Measurements from ENCODE around the gene CALM3.

DNA sequence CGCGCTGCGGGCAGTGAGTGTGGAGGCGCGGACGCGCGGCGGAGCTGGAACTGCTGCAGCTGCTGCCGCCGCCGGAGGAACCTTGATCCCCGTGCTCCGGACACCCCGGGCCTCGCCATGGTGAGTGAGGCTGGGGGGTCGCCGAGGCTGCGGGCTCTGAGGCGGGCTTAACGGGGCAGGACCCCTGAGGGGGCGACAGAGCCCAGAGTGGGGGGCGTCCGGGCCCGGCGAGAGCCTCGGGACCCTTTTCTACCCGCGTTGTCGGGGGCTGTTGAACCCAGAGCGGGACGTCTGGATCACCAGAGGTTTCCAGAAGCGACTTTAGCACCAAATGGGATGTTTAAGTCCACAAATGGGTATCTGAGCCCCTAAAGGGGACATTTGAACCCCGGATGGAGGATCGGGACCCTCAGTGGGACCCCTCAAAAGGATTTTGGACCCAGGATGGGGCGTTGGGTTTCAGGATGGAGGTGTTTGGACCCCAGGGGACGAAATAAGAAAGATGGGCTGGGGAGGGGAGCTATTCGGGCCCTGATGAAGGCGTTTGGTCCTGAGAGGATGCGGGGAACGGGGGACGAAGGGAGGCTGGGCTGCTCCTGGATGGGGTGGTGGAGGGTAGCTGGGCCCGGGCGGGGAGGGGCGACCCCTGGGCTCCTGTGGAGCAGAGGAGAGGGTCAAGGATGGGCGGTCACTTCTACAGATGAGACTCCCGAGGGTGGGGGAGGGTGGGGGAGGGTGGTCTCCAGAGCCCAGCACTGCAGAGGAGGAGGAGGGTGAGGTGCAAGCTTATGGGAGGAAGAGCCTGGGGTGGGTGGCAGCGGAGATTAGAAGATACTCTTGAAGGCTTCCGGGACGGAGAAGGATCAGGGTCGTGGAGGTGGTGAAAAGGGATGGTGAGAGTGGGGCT lies at the start of gene CALM3:
- peak; percentile 73 for TF ChIP-seq POLR2A (IDR thresholded peaks at IDR 0.05; ENCODE audit: low read length)
- TF ChIP-seq GATA1 (IDR thresholded peaks at IDR 0.05; ENCODE audit: low read depth, low read length): no peak

All from erythroblast (primary cell).